ENCODE measurements around the gene BPIFB6.

DNA sequence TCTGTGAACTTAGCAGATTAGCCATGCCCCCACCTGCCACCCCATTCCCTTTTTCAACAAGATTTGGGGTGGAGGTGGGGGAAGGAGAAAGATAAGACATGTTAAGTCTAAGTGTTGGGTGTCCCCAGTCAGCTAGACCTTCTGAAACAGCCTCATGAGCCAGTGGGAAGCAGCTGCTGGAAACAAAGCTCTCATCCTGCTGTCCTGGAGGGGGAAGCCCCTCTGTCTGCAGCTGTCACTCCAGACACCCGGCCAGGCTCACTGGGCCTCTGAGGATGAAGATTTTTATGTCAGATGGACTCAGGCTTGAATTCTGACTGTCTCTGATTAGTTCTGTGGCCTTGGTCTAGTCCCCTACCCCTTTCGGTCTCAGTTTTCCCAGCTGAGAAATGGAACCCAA, 23.3 kb downstream of the BPIFB6 start:
- TF ChIP-seq, protein P1, sequence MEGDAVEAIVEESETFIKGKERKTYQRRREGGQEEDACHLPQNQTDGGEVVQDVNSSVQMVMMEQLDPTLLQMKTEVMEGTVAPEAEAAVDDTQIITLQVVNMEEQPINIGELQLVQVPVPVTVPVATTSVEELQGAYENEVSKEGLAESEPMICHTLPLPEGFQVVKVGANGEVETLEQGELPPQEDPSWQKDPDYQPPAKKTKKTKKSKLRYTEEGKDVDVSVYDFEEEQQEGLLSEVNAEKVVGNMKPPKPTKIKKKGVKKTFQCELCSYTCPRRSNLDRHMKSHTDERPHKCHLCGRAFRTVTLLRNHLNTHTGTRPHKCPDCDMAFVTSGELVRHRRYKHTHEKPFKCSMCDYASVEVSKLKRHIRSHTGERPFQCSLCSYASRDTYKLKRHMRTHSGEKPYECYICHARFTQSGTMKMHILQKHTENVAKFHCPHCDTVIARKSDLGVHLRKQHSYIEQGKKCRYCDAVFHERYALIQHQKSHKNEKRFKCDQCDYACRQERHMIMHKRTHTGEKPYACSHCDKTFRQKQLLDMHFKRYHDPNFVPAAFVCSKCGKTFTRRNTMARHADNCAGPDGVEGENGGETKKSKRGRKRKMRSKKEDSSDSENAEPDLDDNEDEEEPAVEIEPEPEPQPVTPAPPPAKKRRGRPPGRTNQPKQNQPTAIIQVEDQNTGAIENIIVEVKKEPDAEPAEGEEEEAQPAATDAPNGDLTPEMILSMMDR (conservative IDR thresholded peaks at IDR 0.05; ENCODE audit: low read depth, low read length), result no peak
- TF ChIP-seq EZH2 (IDR thresholded peaks at IDR 0.05; ENCODE audit: low read length, unreplicated experiment) (no peak), EZH2phosphoT487 (IDR thresholded peaks at IDR 0.05; ENCODE audit: borderline replicate concordance, low read length) (no peak)

Measured in PC-3 (cell line).